Chondrocyte (in vitro differentiated cells): ENCODE data around the gene ZFR2. TPM values are rescaled to one million over a fixed set of nuclear protein-coding genes. Genes with fewer than 3 reads are reported as not detected.

Experiments used
- DNase-seq: peaks from one replicate; pipeline ENCODE4 v3.0.0; 2021; ENCODE audit warnings: mixed read lengths, low spot score
- H3K27ac Mint-ChIP-seq: one replicate; pipeline ENCODE4 v1.8.0; 2021; ENCODE audit warnings: mild to moderate bottlenecking, moderate library complexity, mixed read lengths; ENCODE audit not compliant: unreplicated experiment
- H3K27me3 Mint-ChIP-seq: 2 replicates; pipeline ENCODE4 v1.8.0; 2021; ENCODE audit warnings: low read depth, mixed read lengths
- H3K36me3 Mint-ChIP-seq: 2 replicates; pipeline ENCODE4 v1.8.0; 2021; ENCODE audit warnings: low read depth, mixed read lengths
- H3K4me1 Mint-ChIP-seq: 2 replicates; pipeline ENCODE4 v1.8.0; 2021; ENCODE audit warnings: low read depth, mild to moderate bottlenecking, mixed read lengths
- H3K4me3 Mint-ChIP-seq: one replicate; pipeline ENCODE4 v1.8.0; 2021; ENCODE audit warnings: mild to moderate bottlenecking, moderate library complexity, mixed read lengths; ENCODE audit not compliant: unreplicated experiment
- H3K9me3 Mint-ChIP-seq: 2 replicates; pipeline ENCODE4 v1.8.0; 2021; ENCODE audit warnings: low read depth, mixed read lengths
- total RNA-seq: library from RNA; stranded (reverse); gene quantifications from 3 replicates; pipeline ENCODE4 v1.2.1, GENCODE V29; 2021
- TF ChIP-seq, protein P1 (sequence below): fragments of 200-600 bp; sonication (generic); IDR thresholded peaks from 2 replicates; pipeline ENCODE4 v1.5.0; 2021; ENCODE audit warnings: antibody characterized with exemption, mild to moderate bottlenecking, moderate library complexity

ZFR2 gene
- total RNA-seq, 1 donor from 2014 or later: not detected

DNA sequence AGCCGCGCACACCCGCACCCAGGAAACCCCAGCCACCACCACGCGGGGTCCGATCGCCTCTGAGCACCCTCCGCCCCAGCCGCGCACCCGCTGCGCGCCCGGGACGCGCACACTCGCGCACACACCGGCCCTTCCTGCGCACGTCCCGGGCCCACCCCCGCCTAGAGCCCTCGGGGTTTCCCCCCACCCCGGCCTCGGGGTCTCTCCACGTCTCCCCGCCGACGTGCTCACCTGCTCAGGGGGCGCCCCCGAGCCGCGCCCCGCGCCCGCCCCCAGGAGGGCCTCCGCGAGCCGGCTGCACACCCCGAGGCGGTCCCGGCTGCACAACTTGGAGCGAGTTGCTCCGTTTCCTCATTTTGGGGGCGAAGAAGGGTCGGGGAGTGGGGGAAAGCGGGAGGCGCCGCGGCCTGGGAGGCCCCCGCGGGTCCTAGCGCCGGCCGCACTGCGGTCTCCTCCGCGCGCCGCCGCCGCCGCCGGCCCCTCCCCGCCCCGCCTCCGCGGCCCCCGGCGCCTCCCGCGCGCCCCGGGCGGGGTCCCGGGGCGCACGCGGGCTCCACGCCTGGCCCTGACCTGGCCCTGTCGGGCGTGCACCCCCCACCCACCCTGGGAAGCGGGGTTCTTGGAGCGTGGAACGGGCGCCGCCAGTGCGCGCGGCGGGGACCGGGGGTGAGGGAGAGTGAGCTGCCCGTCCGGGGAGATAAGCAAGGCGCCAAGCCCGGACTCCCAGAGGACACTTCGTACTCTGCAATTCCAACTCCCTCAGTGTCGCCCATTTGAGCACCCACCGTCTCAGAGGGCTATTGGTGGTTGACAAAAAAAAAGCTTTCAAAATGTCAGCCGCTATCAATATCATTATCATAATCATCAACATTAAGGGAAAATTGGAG, 82.7 kb downstream of the ZFR2 start, which contains the start of gene MATK:
Gene MATK (minus strand): TSS at position 444 of the 887 bp plus-strand sequence. CDS start 1,246 bp downstream, outside the sequence.
- no peak within 1 kb of the TSS for H3K27ac Mint-ChIP-seq
- H3K4me3 Mint-ChIP-seq: peak within 1 kb of the TSS; percentile 31
- no peaks in the 10 kb centered on the region for H3K4me1 Mint-ChIP-seq
- TF ChIP-seq, protein P1, sequence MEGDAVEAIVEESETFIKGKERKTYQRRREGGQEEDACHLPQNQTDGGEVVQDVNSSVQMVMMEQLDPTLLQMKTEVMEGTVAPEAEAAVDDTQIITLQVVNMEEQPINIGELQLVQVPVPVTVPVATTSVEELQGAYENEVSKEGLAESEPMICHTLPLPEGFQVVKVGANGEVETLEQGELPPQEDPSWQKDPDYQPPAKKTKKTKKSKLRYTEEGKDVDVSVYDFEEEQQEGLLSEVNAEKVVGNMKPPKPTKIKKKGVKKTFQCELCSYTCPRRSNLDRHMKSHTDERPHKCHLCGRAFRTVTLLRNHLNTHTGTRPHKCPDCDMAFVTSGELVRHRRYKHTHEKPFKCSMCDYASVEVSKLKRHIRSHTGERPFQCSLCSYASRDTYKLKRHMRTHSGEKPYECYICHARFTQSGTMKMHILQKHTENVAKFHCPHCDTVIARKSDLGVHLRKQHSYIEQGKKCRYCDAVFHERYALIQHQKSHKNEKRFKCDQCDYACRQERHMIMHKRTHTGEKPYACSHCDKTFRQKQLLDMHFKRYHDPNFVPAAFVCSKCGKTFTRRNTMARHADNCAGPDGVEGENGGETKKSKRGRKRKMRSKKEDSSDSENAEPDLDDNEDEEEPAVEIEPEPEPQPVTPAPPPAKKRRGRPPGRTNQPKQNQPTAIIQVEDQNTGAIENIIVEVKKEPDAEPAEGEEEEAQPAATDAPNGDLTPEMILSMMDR: no peak
- DNase-seq: no peak
- peaks cover 20% of the 10 kb centered on the region for H3K9me3 Mint-ChIP-seq
- peaks cover 28% of the 10 kb centered on the region for H3K27me3 Mint-ChIP-seq
- peaks cover 15% of the 10 kb centered on the region for H3K36me3 Mint-ChIP-seq

DNA sequence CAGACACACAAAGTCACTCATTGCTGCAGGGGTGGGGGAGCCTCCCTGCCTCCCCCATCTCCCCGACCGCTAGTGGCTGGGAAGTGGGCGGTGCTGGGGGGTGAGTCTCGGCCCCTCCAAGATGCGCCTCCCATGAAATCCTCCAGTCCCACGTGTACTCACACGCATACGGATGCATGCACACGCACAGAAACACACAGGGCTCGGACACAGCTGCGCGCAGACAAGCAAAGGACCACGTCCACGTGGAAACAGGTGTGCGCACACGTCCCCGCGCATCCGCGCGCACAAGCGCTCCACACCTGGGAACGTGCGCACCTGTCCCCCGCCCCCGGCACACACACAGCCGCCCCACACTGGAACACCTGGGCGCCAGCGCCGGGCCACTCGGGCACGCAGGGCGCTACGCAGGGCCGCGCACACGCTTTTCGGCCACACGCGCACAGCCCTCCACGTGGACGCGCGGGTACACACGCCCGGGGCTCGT, 83.3 kb downstream of the ZFR2 start:
- Mint-ChIP-seq H3K4me3 (peak overlapping the region; percentile 31), H3K4me1 (no peaks in the 10 kb centered on the region), H3K36me3 (peaks cover 10% of the 10 kb centered on the region), H3K9me3 (peaks cover 18% of the 10 kb centered on the region), H3K27me3 (peaks cover 22% of the 10 kb centered on the region), H3K27ac (no peak overlapping the region)
- DNase-seq: no peak
- TF ChIP-seq, protein P1: no peak

DNA sequence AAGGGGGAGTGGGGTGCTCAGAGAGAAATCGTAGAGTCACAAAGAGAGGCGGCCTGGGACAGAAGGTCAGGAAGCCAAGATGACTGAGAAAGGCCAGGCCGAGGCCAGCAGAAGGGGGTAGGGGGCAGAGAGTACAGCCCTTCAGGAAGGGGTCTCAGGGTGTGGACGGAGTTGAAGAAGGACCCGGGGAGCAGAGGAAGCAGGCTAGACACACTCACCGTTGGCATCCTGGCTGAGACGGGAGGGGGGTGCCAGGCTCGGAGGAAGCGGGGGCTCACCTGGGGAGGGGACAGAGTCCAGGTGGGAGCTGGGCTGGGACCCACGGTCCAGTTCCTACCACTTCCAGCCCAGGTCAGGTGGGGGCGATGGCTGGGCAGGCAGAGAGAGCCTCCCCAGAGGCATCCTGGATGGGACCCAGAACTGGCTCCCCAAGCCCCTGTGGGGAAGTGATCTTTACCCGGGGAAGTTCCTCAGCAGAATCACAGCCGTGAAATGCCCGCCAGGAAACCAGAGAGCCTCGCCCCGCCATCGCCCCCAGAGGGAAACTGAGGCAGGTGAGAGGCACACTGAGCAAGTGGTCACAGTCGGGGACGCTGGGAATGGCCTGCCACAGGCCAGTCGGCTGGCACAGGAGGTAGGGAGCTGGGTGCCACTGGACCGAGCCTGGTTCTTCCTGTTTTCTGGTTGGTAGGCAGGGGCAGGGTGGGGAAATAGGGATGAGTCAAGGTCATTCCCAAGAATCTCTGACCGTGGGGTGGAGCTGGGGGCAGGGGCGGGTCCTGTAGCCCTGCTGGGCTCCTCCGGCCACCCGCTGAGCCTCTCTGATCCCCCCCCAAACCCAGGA, 84.0 kb downstream of the ZFR2 start:
- Mint-ChIP-seq H3K27ac (no peak overlapping the region), H3K36me3 (peaks cover 9% of the 10 kb centered on the region), H3K9me3 (peaks cover 17% of the 10 kb centered on the region), H3K4me3 (peak overlapping the region; percentile 31), H3K4me1 (no peaks in the 10 kb centered on the region), H3K27me3 (peaks cover 17% of the 10 kb centered on the region)
- TF ChIP-seq, protein P1: no peak
- no peak for DNase-seq

DNA sequence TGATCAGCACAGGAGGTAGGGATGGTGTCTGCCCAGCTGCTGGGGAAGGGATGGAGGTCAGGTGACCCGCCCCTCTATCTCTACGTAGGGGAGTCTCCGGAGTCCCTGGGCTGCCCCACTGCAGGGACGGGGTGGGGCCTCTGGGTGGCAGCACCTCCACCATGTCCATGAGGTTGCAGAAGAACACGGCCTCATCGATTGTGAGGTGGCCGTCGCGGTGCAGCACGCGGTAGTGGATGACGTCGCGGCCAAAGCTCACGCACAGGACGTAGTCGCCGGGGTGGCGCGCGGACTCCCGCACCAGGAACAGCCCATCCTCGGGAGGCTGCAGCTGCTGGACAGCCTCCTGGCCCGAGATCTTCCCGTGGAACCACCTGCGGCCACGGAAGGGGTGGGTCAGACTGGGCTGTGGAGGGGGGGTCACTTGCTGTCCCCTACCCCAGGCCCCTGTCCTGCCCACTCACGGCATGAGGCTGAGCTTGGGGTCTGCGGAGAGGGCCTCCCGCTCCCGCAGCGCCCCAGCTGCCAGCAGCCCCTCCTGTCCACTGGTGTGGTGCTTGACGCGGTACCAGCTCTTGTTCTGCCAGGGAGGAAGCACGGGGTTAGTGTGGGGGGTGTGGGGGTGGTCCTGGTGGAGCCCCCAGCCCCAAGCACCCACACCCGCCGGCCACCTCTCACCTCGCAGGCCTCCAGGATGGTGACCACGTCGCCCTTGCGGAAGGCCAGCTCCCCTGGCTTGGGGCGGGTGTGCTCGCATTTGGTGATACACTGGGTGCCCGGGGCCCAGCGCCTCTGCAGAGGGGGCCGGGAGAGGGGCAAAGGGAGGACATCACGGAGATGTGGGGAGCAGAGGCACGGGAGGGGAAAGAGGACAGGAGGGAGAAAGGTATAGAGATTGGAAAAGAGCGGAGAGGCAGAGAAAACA, 84.9 kb downstream of the ZFR2 start:
- H3K27me3 Mint-ChIP-seq: peaks cover 12% of the 10 kb centered on the region
- DNase-seq: no peak
- no peak overlapping the region for H3K27ac Mint-ChIP-seq
- peaks cover 17% of the 10 kb centered on the region for H3K9me3 Mint-ChIP-seq
- H3K36me3 Mint-ChIP-seq: peaks cover 9% of the 10 kb centered on the region
- no peak overlapping the region for H3K4me3 Mint-ChIP-seq
- TF ChIP-seq, protein P1: peak; percentile 45
- no peaks in the 10 kb centered on the region for H3K4me1 Mint-ChIP-seq
